Parathyroid adenoma (tissue), 2 donors: ENCODE results near the gene FAM47E.

Source experiments
- H2AFZ ChIP-seq: fragments of 300-600 bp; sonication (generic); one replicate; pipeline ENCODE4 v1.7.0; 2017; ENCODE audit warnings: antibody characterized with exemption, mild to moderate bottlenecking
- H3K27ac ChIP-seq: fragments of 300-600 bp; sonication (generic); one replicate; pipeline ENCODE4 v1.7.0; 2017
- H3K27me3 ChIP-seq: fragments of 300-600 bp; sonication (generic); one replicate; pipeline ENCODE4 v1.7.0; 2017; ENCODE audit warnings: low read length; ENCODE audit not compliant: control insufficient read depth, insufficient read depth
- H3K36me3 ChIP-seq: fragments of 300-600 bp; sonication (generic); one replicate; pipeline ENCODE4 v1.7.0; 2017; ENCODE audit warnings: low read length; ENCODE audit not compliant: control insufficient read depth, insufficient read depth
- H3K4me1 ChIP-seq: fragments of 300-600 bp; sonication (generic); one replicate; pipeline ENCODE4 v1.7.0; 2017; ENCODE audit warnings: control low read depth
- H3K4me2 ChIP-seq: fragments of 300-600 bp; sonication (generic); one replicate; pipeline ENCODE4 v1.7.0; 2017; ENCODE audit warnings: low read length
- H3K4me3 ChIP-seq: fragments of 300-600 bp; sonication (generic); one replicate; pipeline ENCODE4 v1.7.0; 2017; ENCODE audit warnings: low read depth, low read length
- H3K79me2 ChIP-seq: fragments of 300-600 bp; sonication (generic); one replicate; pipeline ENCODE4 v1.7.0; 2017; ENCODE audit warnings: control low read depth
- H3K9ac ChIP-seq: fragments of 300-600 bp; sonication (generic); one replicate; pipeline ENCODE4 v1.7.0; 2017; ENCODE audit warnings: mild to moderate bottlenecking
- H3K9me3 ChIP-seq: fragments of 300-600 bp; sonication (generic); one replicate; pipeline ENCODE4 v1.7.0; 2017; ENCODE audit warnings: low read length; ENCODE audit not compliant: control insufficient read depth
- TF ChIP-seq, protein P1 (sequence below): fragments of 300-600 bp; sonication (generic); IDR thresholded peaks from one replicate; pipeline ENCODE4 v1.7.0; 2017; ENCODE audit warnings: antibody characterized with exemption, mild to moderate bottlenecking
- donor health status: primary hyperparathyroidism.

Gene FAM47E

GRCh38 chr4:76214177-76214675 is 37.3 kb upstream of the FAM47E start:
- no peaks in the 10 kb centered on the region for H3K27me3 ChIP-seq
- peak overlapping the region; percentile 98 for H3K4me2 ChIP-seq
- H3K36me3 ChIP-seq: no peaks in the 10 kb centered on the region
- TF ChIP-seq, protein P1, sequence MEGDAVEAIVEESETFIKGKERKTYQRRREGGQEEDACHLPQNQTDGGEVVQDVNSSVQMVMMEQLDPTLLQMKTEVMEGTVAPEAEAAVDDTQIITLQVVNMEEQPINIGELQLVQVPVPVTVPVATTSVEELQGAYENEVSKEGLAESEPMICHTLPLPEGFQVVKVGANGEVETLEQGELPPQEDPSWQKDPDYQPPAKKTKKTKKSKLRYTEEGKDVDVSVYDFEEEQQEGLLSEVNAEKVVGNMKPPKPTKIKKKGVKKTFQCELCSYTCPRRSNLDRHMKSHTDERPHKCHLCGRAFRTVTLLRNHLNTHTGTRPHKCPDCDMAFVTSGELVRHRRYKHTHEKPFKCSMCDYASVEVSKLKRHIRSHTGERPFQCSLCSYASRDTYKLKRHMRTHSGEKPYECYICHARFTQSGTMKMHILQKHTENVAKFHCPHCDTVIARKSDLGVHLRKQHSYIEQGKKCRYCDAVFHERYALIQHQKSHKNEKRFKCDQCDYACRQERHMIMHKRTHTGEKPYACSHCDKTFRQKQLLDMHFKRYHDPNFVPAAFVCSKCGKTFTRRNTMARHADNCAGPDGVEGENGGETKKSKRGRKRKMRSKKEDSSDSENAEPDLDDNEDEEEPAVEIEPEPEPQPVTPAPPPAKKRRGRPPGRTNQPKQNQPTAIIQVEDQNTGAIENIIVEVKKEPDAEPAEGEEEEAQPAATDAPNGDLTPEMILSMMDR: no peak
- peaks cover 30% of the 10 kb centered on the region for H3K79me2 ChIP-seq
- peaks cover 17% of the 10 kb centered on the region for H3K4me1 ChIP-seq
- no peaks in the 10 kb centered on the region for H3K9me3 ChIP-seq
- peak overlapping the region; percentile 93 for H2AFZ ChIP-seq
- peak overlapping the region; percentile 97 for H3K27ac ChIP-seq
- H3K4me3 ChIP-seq: peak overlapping the region; percentile 89
- peak overlapping the region; percentile 61 for H3K9ac ChIP-seq

DNA sequence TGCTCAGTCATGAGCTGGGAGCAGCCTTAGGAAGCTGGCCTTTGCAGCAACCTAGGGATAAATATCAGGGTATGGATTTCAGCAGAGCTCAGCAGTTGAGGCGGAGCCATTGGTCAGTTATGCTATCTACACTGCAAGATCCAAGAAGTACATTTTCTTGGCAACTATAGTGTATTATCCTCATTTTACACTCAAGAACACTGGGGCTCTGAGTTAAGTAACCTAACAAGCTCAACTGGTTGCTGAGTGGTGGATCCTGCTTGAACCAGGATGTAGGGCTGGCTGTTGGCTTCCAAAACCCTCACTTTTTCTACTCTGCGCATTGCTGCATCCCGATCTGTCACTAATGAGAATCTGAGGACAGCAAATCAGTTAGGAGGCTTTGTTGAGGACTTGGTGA is 36.4 kb upstream of the FAM47E start:
- H3K79me2 ChIP-seq: peaks cover 25% of the 10 kb centered on the region
- H3K9me3 ChIP-seq: no peaks in the 10 kb centered on the region
- peak overlapping the region; percentile 98 for H3K4me2 ChIP-seq
- no peaks in the 10 kb centered on the region for H3K27me3 ChIP-seq
- peaks cover 15% of the 10 kb centered on the region for H3K4me1 ChIP-seq
- no peak overlapping the region for H3K4me3 ChIP-seq
- H3K36me3 ChIP-seq: no peaks in the 10 kb centered on the region
- peak overlapping the region; percentile 93 for H2AFZ ChIP-seq
- no peak overlapping the region for H3K9ac ChIP-seq
- H3K27ac ChIP-seq: peak overlapping the region; percentile 97
- TF ChIP-seq, protein P1: no peak

DNA sequence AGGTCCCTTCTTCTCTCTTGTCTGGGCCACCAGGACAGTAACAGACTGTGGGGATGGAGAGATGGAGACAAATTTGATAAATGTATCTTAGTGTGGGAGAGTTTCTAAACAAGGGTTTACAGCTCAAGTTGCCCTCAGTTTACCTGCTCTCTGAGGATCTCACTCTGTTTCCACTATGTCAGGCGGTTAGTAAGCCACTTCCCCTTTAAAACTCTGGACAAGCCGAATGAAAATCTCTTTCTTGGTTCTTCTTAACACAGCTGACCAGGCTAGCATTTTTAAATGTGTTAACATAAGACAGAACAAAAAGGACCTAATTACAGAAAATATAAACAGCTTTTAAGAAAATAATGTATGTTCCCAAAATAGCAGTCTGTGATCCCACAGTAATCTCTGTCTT is 35.0 kb upstream of the FAM47E start:
- no peak overlapping the region for H3K9ac ChIP-seq
- H3K36me3 ChIP-seq: no peaks in the 10 kb centered on the region
- H2AFZ ChIP-seq: no peak overlapping the region
- TF ChIP-seq, protein P1: no peak
- H3K27me3 ChIP-seq: no peaks in the 10 kb centered on the region
- no peak overlapping the region for H3K4me2 ChIP-seq
- no peaks in the 10 kb centered on the region for H3K9me3 ChIP-seq
- H3K79me2 ChIP-seq: peaks cover 13% of the 10 kb centered on the region
- peaks cover 15% of the 10 kb centered on the region for H3K4me1 ChIP-seq
- no peak overlapping the region for H3K27ac ChIP-seq
- H3K4me3 ChIP-seq: no peak overlapping the region

GRCh38 chr4:76216975-76217814 is 34.3 kb upstream of the FAM47E start:
- H2AFZ ChIP-seq: no peak overlapping the region
- TF ChIP-seq, protein P1: no peak
- H3K27me3 ChIP-seq: no peaks in the 10 kb centered on the region
- H3K9me3 ChIP-seq: no peaks in the 10 kb centered on the region
- H3K4me1 ChIP-seq: peaks cover 15% of the 10 kb centered on the region
- H3K4me2 ChIP-seq: no peak overlapping the region
- H3K4me3 ChIP-seq: no peak overlapping the region
- no peaks in the 10 kb centered on the region for H3K36me3 ChIP-seq
- no peak overlapping the region for H3K9ac ChIP-seq
- peaks cover 6% of the 10 kb centered on the region for H3K79me2 ChIP-seq
- no peak overlapping the region for H3K27ac ChIP-seq
